Choroid plexus epithelial cell (primary cell): ENCODE results near the gene STATH.

ENCODE experiments used
- DNase-seq: peaks from one replicate; pipeline ENCODE4 v3.0.0-alpha.2; 2010; ENCODE audit warnings: low read depth
- H3K4me3 ChIP-seq: 2 replicates; pipeline ENCODE4 v1.5.1; 2011; ENCODE audit warnings: low read depth, mild to moderate bottlenecking, control low read depth, low read length, moderate library complexity
- TF ChIP-seq, protein P1 (sequence below): conservative IDR thresholded peaks from 2 replicates; pipeline ENCODE4 v1.5.1; 2011; ENCODE audit warnings: low read depth, mild to moderate bottlenecking, control low read depth, inconsistent platforms, low read length, moderate library complexity

The STATH gene

DNA sequence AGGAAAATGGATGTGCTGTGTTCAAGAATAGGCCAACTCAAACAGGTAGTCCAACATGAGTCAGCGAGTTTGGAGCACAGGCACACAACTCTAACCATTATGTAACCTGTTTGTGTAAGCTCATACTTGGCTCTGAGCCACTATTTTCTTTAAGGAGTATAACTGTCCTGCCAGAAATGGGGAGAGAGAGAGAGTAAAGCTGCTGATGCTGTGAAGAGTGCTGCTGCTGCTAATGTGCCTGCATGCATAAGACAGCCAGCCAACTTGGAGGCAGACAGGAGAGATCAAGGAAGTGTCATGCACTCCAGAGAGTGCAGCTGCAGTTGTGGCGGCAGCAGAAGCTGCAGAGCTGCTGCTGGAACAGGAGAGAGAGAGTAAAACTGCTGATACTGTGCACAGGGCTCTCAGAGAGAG is 11.7 kb upstream of the STATH start:
- H3K4me3 ChIP-seq = no peak overlapping the region
- peak; percentile 91 for DNase-seq
- TF ChIP-seq, protein P1, sequence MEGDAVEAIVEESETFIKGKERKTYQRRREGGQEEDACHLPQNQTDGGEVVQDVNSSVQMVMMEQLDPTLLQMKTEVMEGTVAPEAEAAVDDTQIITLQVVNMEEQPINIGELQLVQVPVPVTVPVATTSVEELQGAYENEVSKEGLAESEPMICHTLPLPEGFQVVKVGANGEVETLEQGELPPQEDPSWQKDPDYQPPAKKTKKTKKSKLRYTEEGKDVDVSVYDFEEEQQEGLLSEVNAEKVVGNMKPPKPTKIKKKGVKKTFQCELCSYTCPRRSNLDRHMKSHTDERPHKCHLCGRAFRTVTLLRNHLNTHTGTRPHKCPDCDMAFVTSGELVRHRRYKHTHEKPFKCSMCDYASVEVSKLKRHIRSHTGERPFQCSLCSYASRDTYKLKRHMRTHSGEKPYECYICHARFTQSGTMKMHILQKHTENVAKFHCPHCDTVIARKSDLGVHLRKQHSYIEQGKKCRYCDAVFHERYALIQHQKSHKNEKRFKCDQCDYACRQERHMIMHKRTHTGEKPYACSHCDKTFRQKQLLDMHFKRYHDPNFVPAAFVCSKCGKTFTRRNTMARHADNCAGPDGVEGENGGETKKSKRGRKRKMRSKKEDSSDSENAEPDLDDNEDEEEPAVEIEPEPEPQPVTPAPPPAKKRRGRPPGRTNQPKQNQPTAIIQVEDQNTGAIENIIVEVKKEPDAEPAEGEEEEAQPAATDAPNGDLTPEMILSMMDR = no peak

DNA sequence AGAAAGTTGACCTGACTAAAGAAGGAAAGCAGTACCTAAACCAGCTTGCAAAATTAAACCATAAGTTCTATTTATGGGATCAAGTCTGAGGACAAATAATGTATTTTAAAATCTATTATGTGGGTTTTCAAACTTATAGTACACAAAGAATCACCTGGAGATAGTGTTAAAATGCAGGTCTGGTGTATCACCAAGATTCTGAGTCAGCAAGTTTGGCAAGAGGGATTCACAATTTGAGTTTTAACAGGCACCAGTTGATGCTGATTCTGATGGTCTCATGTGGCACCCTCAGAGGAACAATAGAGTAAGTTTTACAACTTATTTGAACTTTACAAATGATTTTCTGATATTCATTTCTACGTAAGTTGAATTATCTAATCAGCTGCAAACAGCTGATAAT is 9.1 kb upstream of the STATH start:
- TF ChIP-seq, protein P1 = no peak
- DNase-seq = no peak
- H3K4me3 ChIP-seq = no peak overlapping the region

DNA sequence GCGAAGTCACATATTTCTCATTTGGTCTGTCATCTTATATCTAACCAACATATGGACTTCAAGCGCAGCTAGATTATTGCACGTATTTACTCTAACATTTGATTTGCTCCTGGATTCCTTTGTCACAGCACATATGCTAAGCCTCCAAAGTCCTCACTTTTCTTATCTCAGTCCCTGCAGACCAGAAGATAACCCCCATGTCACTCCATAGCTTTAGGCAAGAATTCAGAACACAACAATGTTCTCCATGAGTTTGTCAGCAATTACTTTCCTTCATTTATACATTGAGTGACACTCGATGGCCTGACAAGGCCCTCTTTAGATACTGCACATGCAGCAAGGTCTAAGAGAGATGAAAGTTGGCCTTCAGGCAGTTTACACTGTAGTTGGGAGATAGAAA is 4.8 kb upstream of the STATH start:
- no peak overlapping the region for H3K4me3 ChIP-seq
- TF ChIP-seq, protein P1 = no peak
- DNase-seq = no peak

DNA sequence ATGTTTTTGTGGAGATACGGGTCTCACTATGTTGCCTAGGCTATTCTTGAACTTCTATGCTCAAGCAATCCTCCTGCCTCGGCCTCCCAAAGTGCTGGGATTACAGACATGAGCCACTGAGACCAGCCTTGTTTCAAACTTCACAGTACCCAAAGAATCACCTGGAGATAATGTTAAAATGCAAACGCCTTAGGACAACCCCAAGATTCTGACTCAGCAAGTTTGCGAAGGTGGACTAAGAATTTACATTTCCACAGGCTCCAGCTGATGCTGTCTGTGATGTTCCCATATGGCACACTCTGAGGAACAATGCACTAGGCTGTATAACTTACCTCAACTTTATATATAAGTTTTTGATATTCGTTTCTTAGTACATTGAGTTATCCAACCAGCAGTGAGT is 984 bp upstream of the STATH start:
- TF ChIP-seq, protein P1 = no peak
- no peak overlapping the region for H3K4me3 ChIP-seq
- DNase-seq = no peak

DNA sequence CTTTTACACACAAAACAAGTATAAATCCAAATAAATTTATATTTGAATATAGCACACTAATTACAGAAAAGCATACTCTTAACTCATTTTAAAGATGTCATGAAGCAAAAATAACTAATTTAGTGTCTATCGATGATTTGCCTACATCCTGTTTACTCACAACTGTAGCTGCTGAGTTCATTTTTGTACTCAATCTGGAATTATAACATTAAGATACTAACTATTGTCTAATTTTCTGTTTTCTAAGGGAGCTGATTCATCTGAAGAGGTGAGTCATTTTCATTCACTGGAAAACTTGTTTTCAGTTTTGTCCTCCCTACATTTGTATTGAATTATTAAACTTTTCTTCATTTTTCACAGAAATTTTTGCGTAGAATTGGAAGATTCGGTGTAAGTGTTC is 3.7 kb downstream of the STATH start:
- peak; percentile 19 for DNase-seq
- no peak overlapping the region for H3K4me3 ChIP-seq
- TF ChIP-seq, protein P1 = no peak

DNA sequence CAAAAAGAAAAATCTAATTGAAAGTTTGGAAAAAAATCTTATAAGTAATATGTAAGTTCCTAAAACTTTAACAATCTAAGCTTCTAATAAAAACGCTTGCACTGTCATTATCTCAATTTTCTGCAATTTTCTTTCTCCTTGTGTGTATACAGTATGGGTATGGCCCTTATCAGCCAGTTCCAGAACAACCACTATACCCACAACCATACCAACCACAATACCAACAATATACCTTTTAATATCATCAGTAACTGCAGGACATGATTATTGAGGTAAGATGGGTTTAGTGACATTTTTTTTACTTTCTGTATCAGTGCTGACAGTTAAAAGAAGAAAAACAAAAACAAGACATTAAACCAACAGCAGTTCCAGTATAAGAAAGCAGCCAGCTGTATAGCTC is 4.9 kb downstream of the STATH start:
- H3K4me3 ChIP-seq = no peak overlapping the region
- no peak for DNase-seq
- TF ChIP-seq, protein P1 = no peak

DNA sequence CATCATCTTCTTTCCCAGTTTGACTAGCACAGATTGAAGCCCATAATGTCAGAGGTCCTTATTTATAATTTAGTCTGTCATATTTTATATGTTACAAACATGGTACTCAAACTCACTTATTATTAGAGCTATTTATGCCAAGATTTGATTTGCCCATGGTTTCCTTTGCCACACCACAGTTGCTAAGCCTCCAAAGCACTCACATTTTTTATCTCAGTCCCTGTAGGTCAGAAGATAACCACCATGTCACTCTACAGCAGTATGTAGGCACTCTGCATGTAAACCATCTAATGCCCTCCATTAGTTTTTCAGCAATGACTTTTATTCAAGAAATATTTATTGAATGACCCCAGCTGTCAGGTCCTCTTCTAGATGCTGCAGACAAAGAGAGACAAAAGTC is 6.7 kb downstream of the STATH start:
- no peak for DNase-seq
- H3K4me3 ChIP-seq = no peak overlapping the region
- TF ChIP-seq, protein P1 = no peak
